Skeletal muscle tissue (tissue), 4 donors: ENCODE measurements around the gene FALEC. TPM values are rescaled to one million over a fixed set of nuclear protein-coding genes. Genes with fewer than 3 reads are reported as not detected.
A peak's percentile ranks its signal among the peaks of the same experiment; 100 is the strongest.

Source experiments
- H3K27ac ChIP-seq: one replicate; pipeline ENCODE4 v1.7.0; 2013; ENCODE audit warnings: mild to moderate bottlenecking, low read depth, low read length, inconsistent platforms
- H3K27me3 ChIP-seq, 3 donors: one replicate each; pipeline ENCODE4 v1.7.0; 2013; ENCODE audit warnings: low read length in 3 of 3; ENCODE audit not compliant: control insufficient read depth in 3 of 3, insufficient read depth in 3 of 3
- H3K36me3 ChIP-seq, 3 donors: one replicate each; pipeline ENCODE4 v1.7.0; 2013; ENCODE audit warnings: low read length in 3 of 3; ENCODE audit not compliant: control insufficient read depth in 3 of 3, insufficient read depth in 3 of 3
- H3K4me1 ChIP-seq, 3 donors: one replicate each; pipeline ENCODE4 v1.7.0; 2013; ENCODE audit warnings: low read length in 3 of 3, mild to moderate bottlenecking in 3 of 3; ENCODE audit not compliant: control insufficient read depth in 3 of 3, insufficient read depth in 3 of 3
- H3K4me3 ChIP-seq, 3 donors: one replicate each; pipeline ENCODE4 v1.7.0; 2013; ENCODE audit warnings: low read length in 3 of 3
- H3K9ac ChIP-seq, 3 donors: one replicate each; pipeline ENCODE4 v1.7.0; 2013; ENCODE audit warnings: low read length in 3 of 3, mild to moderate bottlenecking in 3 of 3, moderate library complexity in 2 of 3, low read depth in 1 of 3
- H3K9me3 ChIP-seq, 3 donors: one replicate each; pipeline ENCODE4 v1.7.0; 2013; ENCODE audit warnings: low read length in 3 of 3; ENCODE audit not compliant: control insufficient read depth in 3 of 3
- total RNA-seq: library from RNA; depleted of rRNA; stranded (reverse); fragments of >200 nt; gene quantifications from one replicate; pipeline ENCODE4 v1.2.3, GENCODE V29; 2014
- donor health status: Osteomylitis.

The FALEC gene
- total RNA-seq, 1 donor from 2014 or later: not detected

GRCh38 chr1:150550222-150551050 lies 34.9 kb downstream of the FALEC start:
- Histone ChIP-seq H3K9ac (peak overlapping the region; percentile 73 to 87 (median 79)), H3K27me3 (no peaks in the 10 kb centered on the region), H3K9me3 (no peaks in the 10 kb centered on the region), H3K4me3 (peak overlapping the region; percentile 68 to 76 (median 68)), H3K4me1 (peaks cover 30 to 47% (median 32%) of the 10 kb centered on the region in 3 donors), H3K36me3 (peaks cover 3% of the 10 kb centered on the region in 3 donors), H3K27ac (peak overlapping the region; percentile 90)

GRCh38 chr1:150551051-150551783 lies 35.7 kb downstream of the FALEC start:
- no peaks in the 10 kb centered on the region for H3K9me3 ChIP-seq
- peak overlapping the region in 1 of 3 donors; percentile 73 for H3K9ac ChIP-seq
- H3K27me3 ChIP-seq: no peaks in the 10 kb centered on the region
- H3K4me1 ChIP-seq: peaks cover 30 to 47% (median 32%) of the 10 kb centered on the region in 3 donors
- peaks cover 9 to 10% (median 9%) of the 10 kb centered on the region in 3 donors for H3K36me3 ChIP-seq
- peak overlapping the region in 1 of 3 donors; percentile 48 for H3K4me3 ChIP-seq
- peak overlapping the region; percentile 90 for H3K27ac ChIP-seq

- H3K9me3 ChIP-seq: no peaks in the 10 kb centered on the region
- H3K27ac ChIP-seq: peak overlapping the region; percentile 90
- peaks cover 9 to 11% (median 10%) of the 10 kb centered on the region in 3 donors for H3K36me3 ChIP-seq
- H3K27me3 ChIP-seq: no peaks in the 10 kb centered on the region
- H3K9ac ChIP-seq: peak overlapping the region in 2 of 3 donors; percentile 12 to 19
- H3K4me3 ChIP-seq: no peak overlapping the region
- H3K4me1 ChIP-seq: peaks cover 30 to 47% (median 32%) of the 10 kb centered on the region in 3 donors
These were observed 36.2 kb downstream of the FALEC start for GRCh38 chr1:150551784-150552127.

- Histone ChIP-seq H3K4me3 (no peak overlapping the region), H3K36me3 (peaks cover 11 to 13% (median 11%) of the 10 kb centered on the region in 3 donors), H3K27me3 (no peaks in the 10 kb centered on the region), H3K27ac (peak overlapping the region; percentile 90), H3K9me3 (no peaks in the 10 kb centered on the region), H3K9ac (peak overlapping the region; percentile 12 to 40 (median 19)), H3K4me1 (peaks cover 30 to 47% (median 32%) of the 10 kb centered on the region in 3 donors)
These were observed 36.8 kb downstream of the FALEC start for GRCh38 chr1:150552128-150552910.

GRCh38 chr1:150552911-150553289 lies 37.3 kb downstream of the FALEC start:
- Histone ChIP-seq H3K9ac (peak overlapping the region in 1 of 3 donors; percentile 40), H3K4me1 (peaks cover 30 to 47% (median 32%) of the 10 kb centered on the region in 3 donors), H3K27ac (peak overlapping the region; percentile 90), H3K27me3 (no peaks in the 10 kb centered on the region), H3K9me3 (no peaks in the 10 kb centered on the region), H3K4me3 (no peak overlapping the region), H3K36me3 (peaks cover 11 to 17% (median 12%) of the 10 kb centered on the region in 3 donors)

GRCh38 chr1:150553392-150554085 lies 38.0 kb downstream of the FALEC start:
- no peak overlapping the region for H3K27ac ChIP-seq
- peaks cover 12 to 21% (median 15%) of the 10 kb centered on the region in 3 donors for H3K36me3 ChIP-seq
- H3K9me3 ChIP-seq: no peaks in the 10 kb centered on the region
- H3K4me3 ChIP-seq: no peak overlapping the region
- no peak overlapping the region for H3K9ac ChIP-seq
- H3K4me1 ChIP-seq: peaks cover 29 to 49% (median 32%) of the 10 kb centered on the region in 3 donors
- no peaks in the 10 kb centered on the region for H3K27me3 ChIP-seq

- no peaks in the 10 kb centered on the region for H3K27me3 ChIP-seq
- no peak overlapping the region for H3K27ac ChIP-seq
- H3K4me3 ChIP-seq: no peak overlapping the region
- H3K9ac ChIP-seq: no peak overlapping the region
- H3K36me3 ChIP-seq: peaks cover 12 to 21% (median 15%) of the 10 kb centered on the region in 3 donors
- peaks cover 33 to 52% (median 33%) of the 10 kb centered on the region in 3 donors for H3K4me1 ChIP-seq
- no peaks in the 10 kb centered on the region for H3K9me3 ChIP-seq
These were observed 38.5 kb downstream of the FALEC start for GRCh38 chr1:150554086-150554452.

GRCh38 chr1:150555198-150555970 lies 39.8 kb downstream of the FALEC start:
- Histone ChIP-seq H3K4me1 (peaks cover 37 to 57% (median 40%) of the 10 kb centered on the region in 3 donors), H3K36me3 (peaks cover 12 to 21% (median 15%) of the 10 kb centered on the region in 3 donors), H3K9me3 (no peaks in the 10 kb centered on the region), H3K27ac (no peak overlapping the region), H3K4me3 (no peak overlapping the region), H3K9ac (no peak overlapping the region), H3K27me3 (no peaks in the 10 kb centered on the region)
